HG02623 (cell line): Measurements from ENCODE around the gene KIF5A.

Source experiments
- ATAC-seq: cut with Tn5 transposase; IDR thresholded peaks from one replicate; pipeline ENCODE4 v1.9.1; 2021; ENCODE audit warnings: moderate library complexity; ENCODE audit not compliant: unreplicated experiment

KIF5A gene

GRCh38 chr12:57628280-57629191 lies 78.7 kb downstream of the KIF5A start:
- no peak for ATAC-seq

GRCh38 chr12:57629897-57630471 lies 80.1 kb downstream of the KIF5A start:
- no peak for ATAC-seq

GRCh38 chr12:57630891-57631433 lies 81.1 kb downstream of the KIF5A start:
- ATAC-seq, result no peak

GRCh38 chr12:57631566-57632072 lies 81.8 kb downstream of the KIF5A start:
- no peak for ATAC-seq

- ATAC-seq, result peak; percentile 12
Measured at GRCh38 chr12:57632073-57632957, 82.5 kb downstream of the KIF5A start.

GRCh38 chr12:57632958-57633840 lies 83.4 kb downstream of the KIF5A start, which contains the start of gene B4GALNT1:
Gene B4GALNT1, minus strand, starts transcription at chr12:57633201. Its CDS starts 1,069 bp downstream, at chr12:57632132.
- ATAC-seq, result peak; percentile 77
